GM13976 (cell line): Measurements from ENCODE around the gene P2RX7.

Experiments used
- DNase-seq: peaks from one replicate; pipeline ENCODE4 v3.0.0; 2012; ENCODE audit warnings: low spot score
- in situ Hi-C: fragments of 300-500 bp; cut with MboI; formaldehyde crosslinking; loops from one replicate; pipeline ENCODE4 v1.12.0; 2022; ENCODE audit warnings: low sequenced_read_pairs, mixed read lengths, inconsistent platforms; ENCODE audit not compliant: unreplicated experiment
- TF ChIP-seq, protein P1 (sequence below): IDR thresholded peaks from 2 replicates; pipeline ENCODE4 v1.5.1; 2012; ENCODE audit warnings: borderline replicate concordance, mild to moderate bottlenecking; ENCODE audit not compliant: insufficient read depth; ENCODE audit errors: extremely low read depth, missing control alignments, control extremely low read depth

The P2RX7 gene

DNA sequence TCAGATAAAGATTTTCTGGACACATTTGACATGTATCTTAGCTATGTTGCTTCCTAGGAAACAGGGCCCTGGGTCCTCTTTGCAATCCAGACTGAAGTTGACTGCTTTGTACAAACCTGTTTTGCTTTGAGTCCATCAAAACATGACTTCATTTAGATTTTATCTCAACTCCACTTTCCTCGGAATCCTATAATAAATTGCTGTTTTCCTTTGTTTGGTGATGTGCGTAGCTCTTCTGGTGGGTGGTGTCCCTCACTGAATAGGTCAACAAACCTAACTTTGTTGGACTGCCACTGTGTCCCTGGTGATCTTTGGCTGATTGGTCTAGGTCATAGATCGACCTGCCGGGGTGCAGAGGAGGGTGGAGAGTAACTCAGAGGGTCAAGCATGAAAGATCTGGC lies 735 bp upstream of the P2RX7 start:
- in situ Hi-C loops, result no loop called here
- no peak for DNase-seq
- TF ChIP-seq, protein P1, sequence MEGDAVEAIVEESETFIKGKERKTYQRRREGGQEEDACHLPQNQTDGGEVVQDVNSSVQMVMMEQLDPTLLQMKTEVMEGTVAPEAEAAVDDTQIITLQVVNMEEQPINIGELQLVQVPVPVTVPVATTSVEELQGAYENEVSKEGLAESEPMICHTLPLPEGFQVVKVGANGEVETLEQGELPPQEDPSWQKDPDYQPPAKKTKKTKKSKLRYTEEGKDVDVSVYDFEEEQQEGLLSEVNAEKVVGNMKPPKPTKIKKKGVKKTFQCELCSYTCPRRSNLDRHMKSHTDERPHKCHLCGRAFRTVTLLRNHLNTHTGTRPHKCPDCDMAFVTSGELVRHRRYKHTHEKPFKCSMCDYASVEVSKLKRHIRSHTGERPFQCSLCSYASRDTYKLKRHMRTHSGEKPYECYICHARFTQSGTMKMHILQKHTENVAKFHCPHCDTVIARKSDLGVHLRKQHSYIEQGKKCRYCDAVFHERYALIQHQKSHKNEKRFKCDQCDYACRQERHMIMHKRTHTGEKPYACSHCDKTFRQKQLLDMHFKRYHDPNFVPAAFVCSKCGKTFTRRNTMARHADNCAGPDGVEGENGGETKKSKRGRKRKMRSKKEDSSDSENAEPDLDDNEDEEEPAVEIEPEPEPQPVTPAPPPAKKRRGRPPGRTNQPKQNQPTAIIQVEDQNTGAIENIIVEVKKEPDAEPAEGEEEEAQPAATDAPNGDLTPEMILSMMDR, result no peak

DNA sequence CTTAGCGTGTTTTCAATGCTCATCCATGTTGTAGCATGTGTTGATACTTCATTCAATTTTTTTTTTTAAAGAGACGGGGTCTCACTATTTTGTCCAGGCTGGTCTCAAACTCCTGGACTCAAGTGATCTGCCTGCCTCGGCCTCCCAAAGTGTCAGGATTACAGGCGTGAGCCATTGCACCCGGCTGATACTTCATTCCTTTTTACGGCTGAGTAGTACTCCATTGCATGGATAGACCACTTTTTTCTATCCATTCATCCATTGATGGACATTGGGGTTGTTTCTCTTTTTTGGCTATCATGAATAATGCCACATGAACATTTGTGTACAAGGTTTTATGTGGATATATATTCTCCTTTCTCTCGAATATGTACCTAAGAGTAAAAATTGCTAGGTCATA lies 1.2 kb downstream of the P2RX7 start:
- TF ChIP-seq, protein P1, result no peak

DNA sequence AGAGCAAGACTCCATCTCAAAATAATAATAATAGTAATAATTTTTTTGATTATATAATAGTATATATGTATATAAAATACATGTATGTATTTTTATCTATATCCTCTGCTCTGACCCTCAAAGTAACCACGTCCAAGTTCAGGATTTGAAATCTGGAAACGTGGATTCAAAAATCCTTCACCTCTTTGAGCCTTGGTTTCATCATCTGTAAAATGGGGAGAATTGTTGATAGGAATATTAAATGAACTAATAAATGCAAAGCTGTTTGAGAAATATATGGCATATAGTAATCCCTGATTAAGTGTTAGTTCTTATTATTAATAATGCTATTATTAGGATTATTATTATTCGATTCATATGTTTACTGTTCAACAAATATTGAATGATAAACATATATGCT lies 2.6 kb downstream of the P2RX7 start:
- no peak for DNase-seq
- TF ChIP-seq, protein P1, result no peak
- in situ Hi-C loops, result no loop called here

More for the DNA sequence above, 1.2 kb downstream of the P2RX7 start:
- DNase-seq, result no peak
- in situ Hi-C loops, result no loop called here

DNA sequence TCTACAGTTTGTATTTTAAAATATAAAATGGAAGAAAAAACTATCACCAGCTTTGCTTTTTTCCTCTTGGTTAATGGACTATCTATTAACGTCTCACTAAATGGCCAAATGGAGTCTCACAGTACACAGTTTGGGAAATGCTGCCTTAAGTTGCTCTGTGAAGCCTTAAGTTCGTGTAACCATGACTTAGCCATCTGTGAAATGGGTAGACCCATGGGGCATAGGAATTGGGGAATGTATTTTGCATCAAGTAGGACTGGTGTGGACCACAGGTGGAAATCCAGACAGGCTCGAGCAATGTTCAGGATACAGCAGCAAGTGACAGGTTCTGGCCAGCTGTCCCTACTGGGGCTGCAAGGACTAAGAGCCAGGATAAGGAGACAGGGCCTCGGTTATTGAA lies 4.8 kb downstream of the P2RX7 start:
- TF ChIP-seq, protein P1, result no peak
- in situ Hi-C loops, result no loop called here
- DNase-seq, result no peak

DNA sequence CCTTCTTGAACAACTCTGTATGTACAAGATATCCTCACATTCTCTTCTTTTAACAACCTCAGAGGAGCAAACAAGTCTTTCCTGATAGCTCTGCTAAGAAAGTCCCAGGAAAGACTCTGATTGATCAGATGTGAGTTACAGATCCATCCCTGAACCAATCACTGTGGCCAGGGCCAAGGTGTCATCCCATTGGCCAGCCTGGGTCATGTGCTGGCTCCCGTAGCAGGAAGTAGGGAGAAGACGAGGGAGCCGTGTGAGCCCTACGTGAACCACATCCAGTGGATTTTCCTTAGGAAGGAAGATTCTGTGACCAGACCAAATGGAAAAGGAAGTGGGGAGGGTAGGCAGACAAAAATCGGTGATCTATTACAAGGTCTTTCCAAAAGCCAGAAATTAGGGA lies 5.6 kb downstream of the P2RX7 start:
- TF ChIP-seq, protein P1, result no peak
- in situ Hi-C loops, result no loop called here
- no peak for DNase-seq

DNA sequence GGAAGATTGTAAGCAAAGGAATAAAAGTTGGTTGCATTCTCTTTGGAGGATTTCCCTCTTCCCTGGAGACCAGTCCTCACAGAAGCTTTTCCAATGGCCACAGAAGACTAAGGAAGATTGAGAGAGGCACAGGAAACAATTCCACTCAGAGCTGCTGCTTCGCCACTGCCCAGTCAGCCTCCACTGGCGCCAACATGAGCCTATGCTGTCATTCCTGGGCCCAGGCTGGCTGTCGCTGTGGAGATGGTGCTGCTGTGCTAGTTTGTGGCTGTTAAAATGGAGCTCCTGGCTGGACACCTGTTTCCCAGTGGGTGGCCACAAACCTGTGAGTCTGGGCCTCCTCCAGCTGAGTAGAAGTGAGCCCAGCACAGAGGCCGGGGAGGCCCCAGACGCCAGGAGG lies 6.6 kb downstream of the P2RX7 start:
- TF ChIP-seq, protein P1, result no peak
- in situ Hi-C loops, result no loop called here
- no peak for DNase-seq
